ENCODE results near the gene WNT7B.

The WNT7B gene

GRCh38 chr22:45971408-45972028 lies 5.4 kb downstream of the WNT7B start:
- DNase-seq (ENCODE audit: low read depth): no peak

- DNase-seq (ENCODE audit: low read depth): no peak
Observed at GRCh38 chr22:45970705-45971407, 6.1 kb downstream of the WNT7B start.

GRCh38 chr22:45969801-45970470 lies 7.0 kb downstream of the WNT7B start:
- no peak for DNase-seq (ENCODE audit: low read depth)

- DNase-seq (ENCODE audit: low read depth): no peak
Observed at GRCh38 chr22:45969414-45969799, 7.6 kb downstream of the WNT7B start.

- DNase-seq (ENCODE audit: low read depth): no peak
Observed at GRCh38 chr22:45968751-45969413, 8.1 kb downstream of the WNT7B start.

- DNase-seq (ENCODE audit: low read depth): no peak
Observed at GRCh38 chr22:45968003-45968650, 8.8 kb downstream of the WNT7B start.

GRCh38 chr22:45966895-45967365 lies 10.0 kb downstream of the WNT7B start:
- DNase-seq (ENCODE audit: low read depth): no peak

- no peak for DNase-seq (ENCODE audit: low read depth)
Observed at GRCh38 chr22:45966320-45966894, 10.6 kb downstream of the WNT7B start.

GRCh38 chr22:45965563-45965962 lies 11.4 kb downstream of the WNT7B start:
- no peak for DNase-seq (ENCODE audit: low read depth)

GRCh38 chr22:45964926-45965527 lies 11.9 kb downstream of the WNT7B start:
- DNase-seq (ENCODE audit: low read depth): no peak

- DNase-seq (ENCODE audit: low read depth): no peak
Observed at GRCh38 chr22:45964372-45964771, 12.6 kb downstream of the WNT7B start.

- DNase-seq (ENCODE audit: low read depth): no peak
Observed at GRCh38 chr22:45963821-45964220, 13.1 kb downstream of the WNT7B start.

- DNase-seq (ENCODE audit: low read depth): no peak
Observed at GRCh38 chr22:45962756-45963324, 14.1 kb downstream of the WNT7B start.

GRCh38 chr22:45962434-45962718 lies 14.6 kb downstream of the WNT7B start:
- no peak for DNase-seq (ENCODE audit: low read depth)

- no peak for DNase-seq (ENCODE audit: low read depth)
Observed at GRCh38 chr22:45961679-45962433, 15.1 kb downstream of the WNT7B start.

GRCh38 chr22:45960477-45961386 lies 16.2 kb downstream of the WNT7B start:
- no peak for DNase-seq (ENCODE audit: low read depth)

- DNase-seq (ENCODE audit: low read depth): no peak
Observed at GRCh38 chr22:45959719-45960476, 17.1 kb downstream of the WNT7B start.

- no peak for DNase-seq (ENCODE audit: low read depth)
Observed at GRCh38 chr22:45958971-45959370, 18.0 kb downstream of the WNT7B start.

GRCh38 chr22:45957826-45958225 lies 19.1 kb downstream of the WNT7B start:
- DNase-seq (ENCODE audit: low read depth): no peak
